Nephron (organoid): ENCODE measurements around the gene C2CD5.
A peak's percentile ranks its signal among the peaks of the same experiment; 100 is the strongest.

Experiments used
- H3K27ac Mint-ChIP-seq, 3 experiments: 2 replicates each; pipeline ENCODE4 v1.8.0; 2020; ENCODE audit warnings: mixed read lengths in 3 of 3, mild to moderate bottlenecking in 2 of 3, moderate library complexity in 1 of 3
- H3K27me3 Mint-ChIP-seq: 2 replicates; pipeline ENCODE4 v1.8.0; 2021; ENCODE audit warnings: low read depth, mild to moderate bottlenecking, moderate library complexity, mixed read lengths
- H3K36me3 Mint-ChIP-seq: 2 replicates; pipeline ENCODE4 v1.8.0; 2020; ENCODE audit warnings: low read depth, mixed read lengths
- H3K4me1 Mint-ChIP-seq: 2 replicates; pipeline ENCODE4 v1.8.0; 2020; ENCODE audit warnings: mixed read lengths
- H3K4me3 Mint-ChIP-seq, 3 experiments: 2 replicates each; pipeline ENCODE4 v1.8.0; 2020; ENCODE audit warnings: mild to moderate bottlenecking in 3 of 3, mixed read lengths in 3 of 3, moderate library complexity in 2 of 3
- H3K9me3 Mint-ChIP-seq: 2 replicates; pipeline ENCODE4 v1.8.0; 2020; ENCODE audit warnings: mixed read lengths
- TF ChIP-seq, protein P1 (sequence below), 3 experiments: fragments of 200-600 bp; sonication (generic); IDR thresholded peaks; one replicate each; pipeline ENCODE4 v1.5.0; 2021; ENCODE audit warnings: antibody characterized with exemption in 3 of 3; ENCODE audit not compliant: unreplicated experiment in 3 of 3

The C2CD5 gene

DNA sequence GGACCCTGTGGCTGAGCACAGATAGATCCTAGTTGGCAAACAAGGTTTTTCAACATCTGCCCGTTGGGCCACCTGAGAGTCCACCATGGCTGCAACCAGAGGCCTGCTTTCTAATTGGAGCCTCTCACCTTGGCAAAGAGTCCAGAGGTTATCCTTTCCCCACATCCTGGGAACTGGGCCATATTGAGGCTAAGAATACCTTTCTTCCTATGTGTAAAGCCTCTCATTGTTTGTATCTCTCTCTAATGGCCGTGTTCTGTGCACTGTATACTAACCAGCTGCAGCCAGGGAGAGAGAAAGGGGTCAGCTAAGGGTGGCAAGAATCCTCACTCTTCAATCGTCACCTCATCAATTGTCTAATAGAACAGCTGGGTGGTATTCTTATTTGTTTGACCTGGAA lies 130.8 kb downstream of the C2CD5 start:
- H3K4me1 Mint-ChIP-seq = peaks cover 27% of the 10 kb centered on the region
- H3K27me3 Mint-ChIP-seq = no peaks in the 10 kb centered on the region
- no peak overlapping the region for H3K4me3 Mint-ChIP-seq
- no peaks in the 10 kb centered on the region for H3K36me3 Mint-ChIP-seq
- no peak overlapping the region for H3K27ac Mint-ChIP-seq
- H3K9me3 Mint-ChIP-seq = no peaks in the 10 kb centered on the region
- TF ChIP-seq, protein P1, sequence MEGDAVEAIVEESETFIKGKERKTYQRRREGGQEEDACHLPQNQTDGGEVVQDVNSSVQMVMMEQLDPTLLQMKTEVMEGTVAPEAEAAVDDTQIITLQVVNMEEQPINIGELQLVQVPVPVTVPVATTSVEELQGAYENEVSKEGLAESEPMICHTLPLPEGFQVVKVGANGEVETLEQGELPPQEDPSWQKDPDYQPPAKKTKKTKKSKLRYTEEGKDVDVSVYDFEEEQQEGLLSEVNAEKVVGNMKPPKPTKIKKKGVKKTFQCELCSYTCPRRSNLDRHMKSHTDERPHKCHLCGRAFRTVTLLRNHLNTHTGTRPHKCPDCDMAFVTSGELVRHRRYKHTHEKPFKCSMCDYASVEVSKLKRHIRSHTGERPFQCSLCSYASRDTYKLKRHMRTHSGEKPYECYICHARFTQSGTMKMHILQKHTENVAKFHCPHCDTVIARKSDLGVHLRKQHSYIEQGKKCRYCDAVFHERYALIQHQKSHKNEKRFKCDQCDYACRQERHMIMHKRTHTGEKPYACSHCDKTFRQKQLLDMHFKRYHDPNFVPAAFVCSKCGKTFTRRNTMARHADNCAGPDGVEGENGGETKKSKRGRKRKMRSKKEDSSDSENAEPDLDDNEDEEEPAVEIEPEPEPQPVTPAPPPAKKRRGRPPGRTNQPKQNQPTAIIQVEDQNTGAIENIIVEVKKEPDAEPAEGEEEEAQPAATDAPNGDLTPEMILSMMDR (IDR thresholded peaks at IDR 0.05; ENCODE audit: unreplicated experiment in 3 of 3) = no peak

GRCh38 chr12:22412581-22412980 lies 131.8 kb downstream of the C2CD5 start:
- H3K4me1 Mint-ChIP-seq = peaks cover 28% of the 10 kb centered on the region
- no peak overlapping the region for H3K4me3 Mint-ChIP-seq
- H3K27ac Mint-ChIP-seq = no peak overlapping the region
- no peaks in the 10 kb centered on the region for H3K36me3 Mint-ChIP-seq
- TF ChIP-seq, protein P1 (IDR thresholded peaks at IDR 0.05; ENCODE audit: unreplicated experiment in 3 of 3) = no peak
- H3K27me3 Mint-ChIP-seq = no peaks in the 10 kb centered on the region
- H3K9me3 Mint-ChIP-seq = no peaks in the 10 kb centered on the region

GRCh38 chr12:22410486-22410885 lies 133.9 kb downstream of the C2CD5 start:
- no peaks in the 10 kb centered on the region for H3K36me3 Mint-ChIP-seq
- no peak overlapping the region for H3K4me3 Mint-ChIP-seq
- H3K27ac Mint-ChIP-seq = peak overlapping the region in 1 of 3 experiments; percentile 18
- TF ChIP-seq, protein P1 (IDR thresholded peaks at IDR 0.05; ENCODE audit: unreplicated experiment in 3 of 3) = no peak
- no peaks in the 10 kb centered on the region for H3K27me3 Mint-ChIP-seq
- no peaks in the 10 kb centered on the region for H3K9me3 Mint-ChIP-seq
- H3K4me1 Mint-ChIP-seq = peaks cover 17% of the 10 kb centered on the region

DNA sequence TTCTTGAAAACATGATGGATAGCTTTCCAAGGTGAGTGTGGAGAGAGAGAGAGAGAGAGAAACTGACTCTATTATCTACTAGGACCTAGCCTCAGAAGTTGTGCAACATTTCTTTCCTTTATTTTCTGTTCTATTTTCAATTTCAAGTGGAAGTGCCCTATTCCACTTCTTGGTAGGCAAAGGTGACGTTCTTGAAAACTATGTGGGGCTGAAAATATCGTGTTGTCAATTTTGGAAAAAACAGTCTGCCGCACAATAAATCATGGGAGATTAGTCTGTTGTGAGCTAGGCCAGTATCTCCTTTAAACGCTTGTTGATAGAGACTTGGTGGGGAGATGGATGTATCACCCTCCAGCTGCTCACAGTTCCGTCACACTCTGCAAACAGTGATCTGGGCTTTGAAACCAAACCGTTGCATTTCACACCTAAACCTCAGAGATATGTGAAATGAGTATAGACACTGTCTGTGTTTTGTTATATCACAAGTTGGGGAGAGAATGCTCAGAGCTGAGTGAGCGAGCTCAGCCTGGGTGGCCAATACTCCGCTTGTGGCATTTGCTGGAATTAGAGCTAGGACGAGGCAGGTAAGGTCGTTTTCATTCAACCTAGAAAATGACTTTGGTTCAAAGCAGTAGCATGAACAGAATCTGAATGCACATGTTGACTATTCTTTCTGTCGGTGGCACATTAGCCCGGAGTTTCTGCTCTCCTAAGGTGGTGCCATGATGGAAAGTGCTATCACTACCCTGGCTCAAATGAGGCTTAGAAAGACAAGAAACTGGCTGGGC lies 134.8 kb downstream of the C2CD5 start:
- TF ChIP-seq, protein P1 (IDR thresholded peaks at IDR 0.05; ENCODE audit: unreplicated experiment in 3 of 3) = no peak
- Mint-ChIP-seq H3K4me1 (peaks cover 16% of the 10 kb centered on the region), H3K27ac (peak overlapping the region in 2 of 3 experiments; percentile 9 to 46), H3K4me3 (no peak overlapping the region), H3K27me3 (no peaks in the 10 kb centered on the region), H3K36me3 (no peaks in the 10 kb centered on the region), H3K9me3 (no peaks in the 10 kb centered on the region)

DNA sequence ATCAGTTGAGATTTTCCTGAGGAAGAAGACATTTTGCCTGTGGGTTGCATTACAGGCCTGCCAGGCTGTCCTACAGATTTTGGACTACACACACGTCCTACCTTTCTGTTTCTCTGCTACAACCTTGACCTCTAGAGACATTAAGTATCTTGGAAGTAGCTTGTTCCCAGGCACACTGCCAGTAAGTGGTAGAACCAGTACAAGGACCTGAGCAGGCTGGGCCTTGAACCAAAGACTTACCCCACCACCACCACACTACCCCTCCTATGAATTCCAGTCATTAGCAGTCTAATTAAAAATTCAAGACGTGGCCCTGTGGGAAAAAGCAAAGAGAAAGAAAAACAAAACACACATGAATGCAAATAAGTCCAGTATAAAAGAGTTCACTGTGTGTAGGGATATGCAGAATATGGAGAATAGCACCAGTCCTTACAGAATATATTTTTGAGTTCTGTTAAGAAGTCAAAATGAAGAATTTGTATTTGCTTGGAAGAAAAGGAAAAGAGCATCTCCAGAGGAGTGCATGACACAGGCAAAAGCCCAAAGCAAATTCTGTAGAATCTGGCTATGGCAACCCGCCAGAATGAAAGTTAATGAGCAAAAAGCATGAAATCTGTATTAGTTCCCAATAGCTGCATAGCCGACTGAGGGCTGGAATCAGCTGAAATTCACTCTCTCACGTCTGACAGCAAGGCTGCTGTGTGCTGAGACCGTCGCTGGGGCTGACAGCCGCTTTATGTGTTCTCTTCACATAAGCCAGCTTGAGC lies 135.5 kb downstream of the C2CD5 start:
- peak overlapping the region in 2 of 3 experiments; percentile 7 to 46 for H3K27ac Mint-ChIP-seq
- H3K9me3 Mint-ChIP-seq = no peaks in the 10 kb centered on the region
- TF ChIP-seq, protein P1 (IDR thresholded peaks at IDR 0.05; ENCODE audit: unreplicated experiment in 3 of 3) = no peak
- peaks cover 16% of the 10 kb centered on the region for H3K4me1 Mint-ChIP-seq
- H3K36me3 Mint-ChIP-seq = no peaks in the 10 kb centered on the region
- H3K4me3 Mint-ChIP-seq = peak overlapping the region in 1 of 3 experiments; percentile 1
- H3K27me3 Mint-ChIP-seq = no peaks in the 10 kb centered on the region
